ENCODE measurements around the gene CDC42BPA.
"Not testable (repeated sequence)": the region's sequence is repeated elsewhere in the genome, so short reads cannot be mapped to it uniquely, and the experiment has no call there.

Gene CDC42BPA

GRCh38 chr1:227257964-227258363 lies 60.3 kb downstream of the CDC42BPA start:
- no peak for DNase-seq

GRCh38 chr1:227255086-227255732 lies 63.1 kb downstream of the CDC42BPA start:
- DNase-seq, result no peak

GRCh38 chr1:227253065-227253464 lies 65.2 kb downstream of the CDC42BPA start:
- no peak for DNase-seq

GRCh38 chr1:227245613-227246320 lies 72.5 kb downstream of the CDC42BPA start:
- DNase-seq, result no peak

GRCh38 chr1:227244339-227245118 lies 73.8 kb downstream of the CDC42BPA start:
- DNase-seq, result no peak

GRCh38 chr1:227242811-227243682 lies 75.2 kb downstream of the CDC42BPA start:
- DNase-seq, result no peak

GRCh38 chr1:227240983-227241382 lies 77.3 kb downstream of the CDC42BPA start:
- no peak for DNase-seq

- no peak for DNase-seq
Measured at GRCh38 chr1:227234998-227235405, 83.3 kb downstream of the CDC42BPA start.

GRCh38 chr1:227231128-227231527 lies 87.2 kb downstream of the CDC42BPA start:
- not testable (repeated sequence) for DNase-seq

GRCh38 chr1:227228201-227228600 lies 90.1 kb downstream of the CDC42BPA start:
- DNase-seq, result no peak

GRCh38 chr1:227227761-227228160 lies 90.5 kb downstream of the CDC42BPA start:
- DNase-seq, result no peak

GRCh38 chr1:227225715-227226346 lies 92.5 kb downstream of the CDC42BPA start:
- no peak for DNase-seq

- DNase-seq, result no peak
Measured at GRCh38 chr1:227223171-227223806, 95.0 kb downstream of the CDC42BPA start.

- no peak for DNase-seq
Measured at GRCh38 chr1:227219715-227220292, 98.5 kb downstream of the CDC42BPA start.

GRCh38 chr1:227218870-227219573 lies 99.3 kb downstream of the CDC42BPA start:
- DNase-seq, result no peak

- DNase-seq, result no peak
Measured at GRCh38 chr1:227215863-227216510, 102.3 kb downstream of the CDC42BPA start.

GRCh38 chr1:227214207-227214606 lies 104.1 kb downstream of the CDC42BPA start:
- DNase-seq, result no peak

- no peak for DNase-seq
Measured at GRCh38 chr1:227213426-227213825, 104.9 kb downstream of the CDC42BPA start.

GRCh38 chr1:227212164-227212563 lies 106.1 kb downstream of the CDC42BPA start:
- no peak for DNase-seq

- no peak for DNase-seq
Measured at GRCh38 chr1:227210604-227211003, 107.7 kb downstream of the CDC42BPA start.
